22Rv1 (cell line): ENCODE measurements around the gene RAB4B.

Experiments used
- ZFX ChIP-seq: fragments of 450-650 bp; IDR thresholded peaks from 2 replicates; pipeline ENCODE4 v1.6.1; 2017; ENCODE audit warnings: antibody characterized with exemption, borderline replicate concordance
- TF ChIP-seq, protein P1 (sequence below): fragments of 450-650 bp; IDR thresholded peaks from 2 replicates; pipeline ENCODE4 v1.5.1; 2017; ENCODE audit warnings: mild to moderate bottlenecking

DNA sequence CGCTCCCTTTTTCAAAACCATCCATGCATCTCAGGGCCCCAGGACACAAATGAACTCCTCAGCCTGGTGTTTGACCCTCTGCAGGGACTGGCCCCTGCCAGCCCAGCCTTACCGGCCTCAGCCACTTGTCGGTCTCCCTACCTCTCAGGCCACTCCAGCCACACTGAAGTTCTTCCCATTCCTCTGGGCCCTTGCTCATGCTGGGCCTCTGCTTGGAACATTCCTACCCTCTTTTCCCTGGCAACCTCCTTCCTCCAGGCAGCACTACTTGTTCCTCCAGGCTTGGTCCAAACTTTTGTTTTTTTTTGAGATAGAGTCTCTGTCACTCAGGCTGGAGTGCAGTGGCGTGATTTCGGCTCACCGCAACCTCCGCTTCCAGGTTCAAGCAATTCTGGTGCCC lies 13.3 kb downstream of the RAB4B start:
- TF ChIP-seq, protein P1, sequence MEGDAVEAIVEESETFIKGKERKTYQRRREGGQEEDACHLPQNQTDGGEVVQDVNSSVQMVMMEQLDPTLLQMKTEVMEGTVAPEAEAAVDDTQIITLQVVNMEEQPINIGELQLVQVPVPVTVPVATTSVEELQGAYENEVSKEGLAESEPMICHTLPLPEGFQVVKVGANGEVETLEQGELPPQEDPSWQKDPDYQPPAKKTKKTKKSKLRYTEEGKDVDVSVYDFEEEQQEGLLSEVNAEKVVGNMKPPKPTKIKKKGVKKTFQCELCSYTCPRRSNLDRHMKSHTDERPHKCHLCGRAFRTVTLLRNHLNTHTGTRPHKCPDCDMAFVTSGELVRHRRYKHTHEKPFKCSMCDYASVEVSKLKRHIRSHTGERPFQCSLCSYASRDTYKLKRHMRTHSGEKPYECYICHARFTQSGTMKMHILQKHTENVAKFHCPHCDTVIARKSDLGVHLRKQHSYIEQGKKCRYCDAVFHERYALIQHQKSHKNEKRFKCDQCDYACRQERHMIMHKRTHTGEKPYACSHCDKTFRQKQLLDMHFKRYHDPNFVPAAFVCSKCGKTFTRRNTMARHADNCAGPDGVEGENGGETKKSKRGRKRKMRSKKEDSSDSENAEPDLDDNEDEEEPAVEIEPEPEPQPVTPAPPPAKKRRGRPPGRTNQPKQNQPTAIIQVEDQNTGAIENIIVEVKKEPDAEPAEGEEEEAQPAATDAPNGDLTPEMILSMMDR = no peak
- TF ChIP-seq ZFX = no peak
